Ovary (tissue), 9 donors: Measurements from ENCODE around the gene STK39. TPM values are rescaled to one million over a fixed set of nuclear protein-coding genes. Genes with fewer than 3 reads are reported as not detected.

Experiments
- DNase-seq, 5 donors: peaks; one replicate each; pipeline ENCODE4 v3.0.0-alpha.2; 2019 to 2020
- H3K27ac ChIP-seq, 2 donors: fragments of 200-600 bp; one replicate each; pipeline versions ENCODE4 v1.5.1 to v1.8.0; 2019 to 2022
- H3K27me3 ChIP-seq: fragments of 200-600 bp; one replicate; pipeline ENCODE4 v1.8.0; 2022
- H3K36me3 ChIP-seq: fragments of 200-600 bp; sonication (generic); one replicate; pipeline ENCODE4 v1.5.1; 2019
- H3K4me1 ChIP-seq: one replicate; pipeline ENCODE4 v1.8.1; 2013; ENCODE audit warnings: mild to moderate bottlenecking, moderate library complexity; ENCODE audit not compliant: insufficient read depth
- H3K4me3 ChIP-seq: fragments of 200-600 bp; sonication (generic); one replicate; pipeline ENCODE4 v1.5.1; 2017
- H3K9me3 ChIP-seq, 2 donors: fragments of 200-600 bp in 1 of 2; sonication (generic) in 1 of 2; one replicate each; pipeline versions ENCODE4 v1.5.1 to v1.8.1; 2013 to 2019; ENCODE audit warnings: mild to moderate bottlenecking in 1 of 2, moderate library complexity in 1 of 2
- EP300 ChIP-seq: sonication (generic); formaldehyde crosslinking; IDR thresholded peaks from one replicate; pipeline ENCODE4 v1.6.1; 2017; ENCODE audit warnings: antibody characterized with exemption
- POLR2A ChIP-seq: fragments of 450-650 bp; IDR thresholded peaks from one replicate; pipeline ENCODE4 v1.6.1; 2017; ENCODE audit warnings: antibody characterized with exemption, mild to moderate bottlenecking, moderate library complexity
- WGBS, 3 donors: extraction: QIAGEN DNeasy Blood & Tissue Kit in 1 of 3; methylation state at CpG; one replicate each; pipeline versions ENCODE4 v1.1.5 to v1.1.7; 2013 to 2017; 5-methylcytosine and 5-hydroxymethylcytosine counted together
- intact Hi-C, 4 donors: fragments of 100-400 bp; cut with DNase I; formaldehyde crosslinking; loops; one replicate each; pipeline versions ENCODE4 v1.11.0 to v1.15.1; 2022 to 2023
- polyA plus RNA-seq, 2 donors: library from polyadenylated mRNA; stranded (reverse); fragments of 200-250 nt in 1 of 2; fragments of 350-450 nt in 1 of 2; fragmentation: Illumina TruSeq in 1 of 2; extraction: RNeasy Lipid Tissue Mini Kit (QIAGEN cat#74804) in 1 of 2; gene quantifications; one replicate each; pipeline ENCODE4 v1.2.3, GENCODE V29; 2013 to 2014
- total RNA-seq, 7 donors: library from RNA; depleted of rRNA in 2 of 7; stranded (reverse); fragments of >200 nt in 2 of 7; fragmentation: NEBNext Ultra II Directional in 3 of 7; extraction: Animal tissue kit (Norgen Biotek cat#: 25700) in 3 of 7; gene quantifications; one replicate each; pipeline versions ENCODE4 v1.1.0 to v1.2.4, GENCODE V29; 2016 to 2023
- TF ChIP-seq, protein P1 (sequence below), 3 donors: fragments of 450-650 bp in 2 of 3; fragments of 200-600 bp in 1 of 3; IDR thresholded peaks; one replicate each; pipeline versions ENCODE4 v1.5.1 to v1.8.0; 2016 to 2022; ENCODE audit warnings: antibody characterized with exemption in 3 of 3, mild to moderate bottlenecking in 1 of 3
- donor health status: DM: no; HTN: no; CAD: no; lungs with moderate emphysema.
- donor health status: DM: no; HTN: no; CAD: no.
- donor health status: Bipolar disorder and iron deficiency.
- donor health status: DM: yes; HTN: yes; CAD: no.
- donor health status: DM: no; HTN: no; CAD: no.
- donor health status: DM: yes; HTN: yes; CAD: no.

STK39 gene
- total and polyA plus RNA-seq, 9 donors = 5.9 to 14.1 (median 10.6) TPM

DNA sequence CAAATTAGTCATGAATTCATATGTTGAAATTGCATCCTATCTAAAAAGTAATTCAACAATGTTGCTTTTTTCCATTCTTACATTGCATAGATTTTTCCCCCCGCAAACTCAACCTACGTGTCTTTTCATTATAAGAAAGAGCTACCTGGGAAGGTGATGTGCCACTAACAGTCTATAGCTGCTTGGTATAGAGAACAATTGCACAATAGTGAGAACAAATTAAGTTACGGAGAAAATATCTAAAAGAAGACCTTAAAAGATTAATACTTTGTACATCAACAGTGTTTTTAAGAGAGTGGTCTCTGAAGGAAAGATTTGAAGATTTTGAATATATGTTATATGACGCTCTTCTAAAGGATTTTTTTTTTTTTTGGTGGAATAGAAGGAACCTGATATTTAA is 111.8 kb downstream of the STK39 start:
- no peaks in the 10 kb centered on the region for H3K4me1 ChIP-seq
- no peak overlapping the region for H3K4me3 ChIP-seq
- H3K9me3 ChIP-seq = no peaks in the 10 kb centered on the region
- no peaks in the 10 kb centered on the region for H3K27me3 ChIP-seq
- no peak overlapping the region for H3K27ac ChIP-seq
- WGBS, 3 donors = 72 to 98% (median 97%) methylated on average over 4 of the region's 4 CpGs
- TF ChIP-seq, protein P1, sequence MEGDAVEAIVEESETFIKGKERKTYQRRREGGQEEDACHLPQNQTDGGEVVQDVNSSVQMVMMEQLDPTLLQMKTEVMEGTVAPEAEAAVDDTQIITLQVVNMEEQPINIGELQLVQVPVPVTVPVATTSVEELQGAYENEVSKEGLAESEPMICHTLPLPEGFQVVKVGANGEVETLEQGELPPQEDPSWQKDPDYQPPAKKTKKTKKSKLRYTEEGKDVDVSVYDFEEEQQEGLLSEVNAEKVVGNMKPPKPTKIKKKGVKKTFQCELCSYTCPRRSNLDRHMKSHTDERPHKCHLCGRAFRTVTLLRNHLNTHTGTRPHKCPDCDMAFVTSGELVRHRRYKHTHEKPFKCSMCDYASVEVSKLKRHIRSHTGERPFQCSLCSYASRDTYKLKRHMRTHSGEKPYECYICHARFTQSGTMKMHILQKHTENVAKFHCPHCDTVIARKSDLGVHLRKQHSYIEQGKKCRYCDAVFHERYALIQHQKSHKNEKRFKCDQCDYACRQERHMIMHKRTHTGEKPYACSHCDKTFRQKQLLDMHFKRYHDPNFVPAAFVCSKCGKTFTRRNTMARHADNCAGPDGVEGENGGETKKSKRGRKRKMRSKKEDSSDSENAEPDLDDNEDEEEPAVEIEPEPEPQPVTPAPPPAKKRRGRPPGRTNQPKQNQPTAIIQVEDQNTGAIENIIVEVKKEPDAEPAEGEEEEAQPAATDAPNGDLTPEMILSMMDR (IDR thresholded peaks at IDR 0.05) = no peak
- no peak for TF ChIP-seq POLR2A
- TF ChIP-seq EP300 = no peak
- no peak for DNase-seq
- H3K36me3 ChIP-seq = no peaks in the 10 kb centered on the region
- intact Hi-C loops = no loop called here

DNA sequence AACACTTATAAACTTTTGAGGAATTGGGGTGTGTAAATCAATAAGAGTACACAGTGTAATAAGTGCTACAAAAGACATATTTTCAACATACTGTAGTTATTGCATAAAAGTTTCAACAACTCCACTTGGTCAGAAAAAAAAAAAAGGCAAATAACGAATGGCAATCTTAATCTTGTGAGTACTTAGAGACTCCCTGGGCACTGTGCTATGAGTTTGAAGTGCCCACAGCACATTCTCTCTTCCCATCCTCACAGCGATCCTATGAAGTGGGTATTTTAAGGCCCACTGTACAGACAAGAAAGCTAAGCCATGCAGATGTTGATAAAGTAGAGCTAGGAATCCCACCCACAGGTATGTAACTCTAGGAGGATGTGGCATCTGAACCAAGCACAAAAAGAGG is 112.3 kb downstream of the STK39 start:
- H3K36me3 ChIP-seq = no peaks in the 10 kb centered on the region
- H3K4me3 ChIP-seq = no peak overlapping the region
- no peak for TF ChIP-seq POLR2A
- TF ChIP-seq, protein P1 (IDR thresholded peaks at IDR 0.05) = no peak
- TF ChIP-seq EP300 = no peak
- no peaks in the 10 kb centered on the region for H3K27me3 ChIP-seq
- H3K27ac ChIP-seq = no peak overlapping the region
- no peak for DNase-seq
- intact Hi-C loops = no loop called here
- no peaks in the 10 kb centered on the region for H3K4me1 ChIP-seq
- WGBS, 3 donors = 86 to 92% (median 92%) methylated on average over 2 of the region's 2 CpGs
- H3K9me3 ChIP-seq = no peaks in the 10 kb centered on the region

DNA sequence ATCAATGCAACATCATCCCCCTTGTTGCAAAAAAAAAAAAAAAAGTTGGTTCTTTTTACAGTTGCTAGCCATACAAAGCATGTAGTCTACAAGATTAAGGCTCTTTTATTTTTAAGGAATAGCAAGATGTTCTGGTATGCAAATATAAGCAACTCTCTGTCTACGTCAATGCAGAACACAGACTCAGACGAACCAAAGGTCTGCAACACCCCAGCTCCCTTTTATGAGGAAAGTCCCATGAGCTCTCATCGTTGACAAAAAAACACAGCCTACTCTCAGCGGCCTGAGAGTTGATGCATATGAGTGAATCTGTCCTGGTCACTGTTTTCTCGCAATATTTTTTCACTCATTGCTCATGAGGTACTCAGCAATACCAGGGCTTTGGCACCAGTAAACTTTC is 112.9 kb downstream of the STK39 start:
- H3K36me3 ChIP-seq = no peaks in the 10 kb centered on the region
- no peaks in the 10 kb centered on the region for H3K4me1 ChIP-seq
- no peak for DNase-seq
- WGBS, 3 donors = 71 to 76% (median 75%) methylated on average over 5 of the region's 5 CpGs
- no peaks in the 10 kb centered on the region for H3K27me3 ChIP-seq
- no peaks in the 10 kb centered on the region for H3K9me3 ChIP-seq
- no peak overlapping the region for H3K4me3 ChIP-seq
- intact Hi-C loops = no loop called here
- no peak for TF ChIP-seq EP300
- no peak for TF ChIP-seq POLR2A
- TF ChIP-seq, protein P1 (IDR thresholded peaks at IDR 0.05) = no peak
- no peak overlapping the region for H3K27ac ChIP-seq

DNA sequence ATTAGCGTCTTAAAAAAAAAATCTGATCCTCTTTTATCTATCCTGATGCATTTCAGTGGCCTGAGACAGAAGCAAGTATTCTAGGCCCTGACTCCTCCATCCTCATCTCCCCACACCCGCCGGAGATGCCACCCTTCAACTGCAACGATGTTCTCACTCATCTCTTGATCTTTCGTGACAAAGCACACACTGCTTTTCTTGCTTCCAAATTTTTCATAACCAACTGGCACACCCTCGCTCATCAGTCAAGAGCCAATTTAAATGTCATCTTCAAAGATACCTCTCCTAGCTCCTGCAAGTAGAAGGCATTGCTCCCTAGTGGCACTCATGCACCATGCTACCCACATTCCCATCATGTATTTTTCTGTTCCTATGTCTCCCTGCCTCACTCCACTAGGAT is 115.0 kb downstream of the STK39 start:
- no peaks in the 10 kb centered on the region for H3K27me3 ChIP-seq
- TF ChIP-seq POLR2A (no peak), EP300 (no peak)
- TF ChIP-seq, protein P1 (IDR thresholded peaks at IDR 0.05) = no peak
- intact Hi-C loops = no loop called here
- no peak overlapping the region for H3K27ac ChIP-seq
- 97 to 98% (median 98%) methylated on average over 6 of the region's 6 CpGs for WGBS, 3 donors
- H3K4me1 ChIP-seq = no peaks in the 10 kb centered on the region
- DNase-seq = no peak
- no peaks in the 10 kb centered on the region for H3K9me3 ChIP-seq
- no peaks in the 10 kb centered on the region for H3K36me3 ChIP-seq
- H3K4me3 ChIP-seq = no peak overlapping the region

DNA sequence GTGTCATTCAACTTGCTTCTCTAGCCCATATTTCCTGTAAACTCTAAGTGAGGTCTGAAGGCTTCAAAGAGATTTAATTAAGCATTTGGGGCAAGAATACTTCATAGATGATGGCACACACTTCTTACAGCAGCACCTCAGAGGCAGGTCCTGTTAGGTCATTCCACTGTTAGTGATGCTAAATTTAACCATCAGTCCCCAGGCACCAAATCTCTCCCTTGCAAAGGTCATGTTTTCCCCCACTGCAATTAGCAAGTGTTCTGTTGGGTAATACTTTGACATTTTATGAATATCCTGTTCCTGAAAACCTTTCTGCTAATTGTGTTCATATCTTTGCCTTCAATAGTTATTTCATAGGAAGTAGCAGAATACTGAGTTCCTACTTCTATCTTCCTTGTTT is 117.0 kb downstream of the STK39 start:
- H3K36me3 ChIP-seq = no peaks in the 10 kb centered on the region
- H3K9me3 ChIP-seq = no peaks in the 10 kb centered on the region
- intact Hi-C loops = no loop called here
- no peaks in the 10 kb centered on the region for H3K27me3 ChIP-seq
- DNase-seq = no peak
- no peaks in the 10 kb centered on the region for H3K4me1 ChIP-seq
- no peak overlapping the region for H3K27ac ChIP-seq
- no peak overlapping the region for H3K4me3 ChIP-seq
- TF ChIP-seq EP300 (no peak), POLR2A (no peak)
- TF ChIP-seq, protein P1 (IDR thresholded peaks at IDR 0.05) = no peak
